T-helper 2 cell treated with Interferon-gamma antibody and Interleukin-4, amounts not matched to agents 100 ng/mL and 5 ng/mL, for 36 hours (primary cell): Measurements from ENCODE around the gene BTBD17. TPM values are rescaled to one million over a fixed set of nuclear protein-coding genes. Genes with fewer than 3 reads are reported as not detected.

Source experiments
- intact Hi-C: fragments of 100-400 bp; cut with micrococcal nuclease; formaldehyde crosslinking; loops from one replicate; pipeline ENCODE4 v1.15.1; 2023
- total RNA-seq: library from RNA; stranded (reverse); gene quantifications from 2 replicates; pipeline ENCODE4 v1.2.3, GENCODE V29; 2022

The BTBD17 gene
- total RNA-seq, 1 donor from 2014 or later = not detected

GRCh38 chr17:74337834-74338500 lies 23.7 kb downstream of the BTBD17 start:
- intact Hi-C loops = no loop called here

- intact Hi-C loops = no loop called here
Measured at GRCh38 chr17:74336307-74336706, 25.4 kb downstream of the BTBD17 start.

GRCh38 chr17:74335529-74336062 lies 26.1 kb downstream of the BTBD17 start:
- intact Hi-C loops = no loop called here

GRCh38 chr17:74334393-74335039 lies 27.2 kb downstream of the BTBD17 start:
- intact Hi-C loops = no loop called here

GRCh38 chr17:74332763-74333283 lies 28.8 kb downstream of the BTBD17 start:
- intact Hi-C loops = no loop called here

GRCh38 chr17:74332017-74332650 lies 29.5 kb downstream of the BTBD17 start:
- intact Hi-C loops = no loop called here

- intact Hi-C loops = no loop called here
Measured at GRCh38 chr17:74330446-74330845, 31.2 kb downstream of the BTBD17 start.

- intact Hi-C loops = no loop called here
Measured at GRCh38 chr17:74329378-74329777, 32.3 kb downstream of the BTBD17 start.

- intact Hi-C loops = no loop called here
Measured at GRCh38 chr17:74328487-74328886, 33.2 kb downstream of the BTBD17 start.

- intact Hi-C loops = loop anchor here (1.0 kb wide), 1 partner anchor 28 kb away; no protein-coding TSS in a partner anchor
Measured at GRCh38 chr17:74326506-74326905, 35.2 kb downstream of the BTBD17 start.

- intact Hi-C loops = loop anchor here (1.0 kb wide), 1 partner anchor 28 kb away; no protein-coding TSS in a partner anchor
Measured at GRCh38 chr17:74325743-74326379, 35.8 kb downstream of the BTBD17 start, which contains the start of gene KIF19. TSS of gene KIF19 (plus strand) at chr17:74326226. CDS start at chr17:74326350, 124 bp downstream.

- intact Hi-C loops = no loop called here
Measured at GRCh38 chr17:74325376-74325742, 36.3 kb downstream of the BTBD17 start.

- intact Hi-C loops = no loop called here
Measured at GRCh38 chr17:74324521-74324920, 37.1 kb downstream of the BTBD17 start.

GRCh38 chr17:74318391-74318790 lies 43.3 kb downstream of the BTBD17 start:
- intact Hi-C loops = no loop called here

- intact Hi-C loops = no loop called here
Measured at GRCh38 chr17:74317071-74317470, 44.6 kb downstream of the BTBD17 start.

- intact Hi-C loops = no loop called here
Measured at GRCh38 chr17:74316220-74316619, 45.4 kb downstream of the BTBD17 start.

- intact Hi-C loops = no loop called here
Measured at GRCh38 chr17:74314877-74315276, 46.8 kb downstream of the BTBD17 start.

GRCh38 chr17:74309902-74310301 lies 51.8 kb downstream of the BTBD17 start:
- intact Hi-C loops = no loop called here

GRCh38 chr17:74307984-74308773 lies 53.5 kb downstream of the BTBD17 start:
- intact Hi-C loops = no loop called here
